AG10803 (cell line): Measurements from ENCODE around the gene ENOX2.

Experiments
- DNase-seq: peaks from one replicate; pipeline ENCODE4 v3.0.0; 2010; ENCODE audit warnings: low read depth
- H3K4me3 ChIP-seq: 2 replicates; pipeline ENCODE4 v1.5.1; 2011; ENCODE audit warnings: mild to moderate bottlenecking, low read length, control low read depth
- TF ChIP-seq, protein P1 (sequence below): conservative IDR thresholded peaks from 2 replicates; pipeline ENCODE4 v1.5.1; 2011; ENCODE audit warnings: mild to moderate bottlenecking, low read length, control low read depth, inconsistent platforms

ENOX2 gene

DNA sequence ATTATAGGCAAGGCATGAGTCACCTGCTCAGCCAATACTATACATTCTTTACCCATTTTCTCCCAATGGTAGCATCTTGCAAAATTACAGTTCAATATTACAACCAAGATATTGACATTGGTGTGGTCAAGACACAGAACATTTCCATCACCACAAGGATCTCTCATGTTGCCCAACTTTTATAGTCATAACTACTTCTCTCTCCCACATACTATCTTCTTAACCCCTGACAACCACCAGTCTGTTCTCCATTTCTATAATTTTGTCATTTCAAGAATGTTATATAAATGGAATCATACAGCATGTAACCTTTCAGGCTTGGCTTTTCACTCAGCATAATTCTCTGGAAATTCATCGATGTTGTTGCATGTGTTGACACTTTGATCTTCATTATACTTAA lies 144.9 kb downstream of the ENOX2 start:
- no peak overlapping the region for H3K4me3 ChIP-seq
- TF ChIP-seq, protein P1, sequence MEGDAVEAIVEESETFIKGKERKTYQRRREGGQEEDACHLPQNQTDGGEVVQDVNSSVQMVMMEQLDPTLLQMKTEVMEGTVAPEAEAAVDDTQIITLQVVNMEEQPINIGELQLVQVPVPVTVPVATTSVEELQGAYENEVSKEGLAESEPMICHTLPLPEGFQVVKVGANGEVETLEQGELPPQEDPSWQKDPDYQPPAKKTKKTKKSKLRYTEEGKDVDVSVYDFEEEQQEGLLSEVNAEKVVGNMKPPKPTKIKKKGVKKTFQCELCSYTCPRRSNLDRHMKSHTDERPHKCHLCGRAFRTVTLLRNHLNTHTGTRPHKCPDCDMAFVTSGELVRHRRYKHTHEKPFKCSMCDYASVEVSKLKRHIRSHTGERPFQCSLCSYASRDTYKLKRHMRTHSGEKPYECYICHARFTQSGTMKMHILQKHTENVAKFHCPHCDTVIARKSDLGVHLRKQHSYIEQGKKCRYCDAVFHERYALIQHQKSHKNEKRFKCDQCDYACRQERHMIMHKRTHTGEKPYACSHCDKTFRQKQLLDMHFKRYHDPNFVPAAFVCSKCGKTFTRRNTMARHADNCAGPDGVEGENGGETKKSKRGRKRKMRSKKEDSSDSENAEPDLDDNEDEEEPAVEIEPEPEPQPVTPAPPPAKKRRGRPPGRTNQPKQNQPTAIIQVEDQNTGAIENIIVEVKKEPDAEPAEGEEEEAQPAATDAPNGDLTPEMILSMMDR = no peak
- DNase-seq = no peak

DNA sequence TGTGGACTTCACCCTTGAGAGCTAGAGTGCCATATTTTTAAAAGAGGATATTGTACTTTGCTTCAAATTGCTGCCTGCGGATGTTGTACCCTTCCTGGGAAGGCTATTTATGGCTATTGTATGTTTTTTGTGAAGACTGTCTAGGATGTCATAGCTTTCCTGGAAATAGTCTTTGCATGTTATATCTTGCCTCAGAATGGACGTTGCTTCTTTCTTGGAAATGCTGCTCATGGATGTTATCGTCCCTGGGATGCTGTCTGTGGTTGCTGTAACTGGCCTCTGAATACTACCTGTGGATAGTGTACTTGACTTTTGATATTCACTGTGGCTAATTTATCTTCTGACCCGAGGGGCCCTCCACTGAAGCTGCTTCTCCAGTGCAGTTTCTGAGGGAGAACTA lies 146.8 kb downstream of the ENOX2 start:
- DNase-seq = no peak
- TF ChIP-seq, protein P1 = no peak

DNA sequence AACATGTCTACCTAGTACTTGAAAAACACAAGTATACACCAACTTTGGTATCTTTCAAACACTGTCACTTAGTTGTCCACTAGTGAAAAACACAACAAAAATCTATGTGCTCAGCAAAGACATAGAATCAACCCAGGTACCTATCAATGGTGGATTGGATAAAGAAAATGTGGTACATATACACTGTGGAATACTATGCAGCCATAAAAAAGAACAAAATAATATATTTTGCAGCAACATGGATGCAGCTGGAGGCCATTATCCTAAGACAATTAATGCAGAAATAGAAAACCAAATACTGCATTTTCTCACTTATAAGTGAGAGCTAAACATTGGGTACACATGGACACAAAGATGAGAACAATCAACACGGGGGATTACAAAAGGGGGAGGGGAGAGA lies 148.7 kb downstream of the ENOX2 start:
- H3K4me3 ChIP-seq = no peak overlapping the region
- DNase-seq = no peak
- TF ChIP-seq, protein P1 = no peak

More for the DNA sequence above, 146.8 kb downstream of the ENOX2 start:
- no peak overlapping the region for H3K4me3 ChIP-seq

DNA sequence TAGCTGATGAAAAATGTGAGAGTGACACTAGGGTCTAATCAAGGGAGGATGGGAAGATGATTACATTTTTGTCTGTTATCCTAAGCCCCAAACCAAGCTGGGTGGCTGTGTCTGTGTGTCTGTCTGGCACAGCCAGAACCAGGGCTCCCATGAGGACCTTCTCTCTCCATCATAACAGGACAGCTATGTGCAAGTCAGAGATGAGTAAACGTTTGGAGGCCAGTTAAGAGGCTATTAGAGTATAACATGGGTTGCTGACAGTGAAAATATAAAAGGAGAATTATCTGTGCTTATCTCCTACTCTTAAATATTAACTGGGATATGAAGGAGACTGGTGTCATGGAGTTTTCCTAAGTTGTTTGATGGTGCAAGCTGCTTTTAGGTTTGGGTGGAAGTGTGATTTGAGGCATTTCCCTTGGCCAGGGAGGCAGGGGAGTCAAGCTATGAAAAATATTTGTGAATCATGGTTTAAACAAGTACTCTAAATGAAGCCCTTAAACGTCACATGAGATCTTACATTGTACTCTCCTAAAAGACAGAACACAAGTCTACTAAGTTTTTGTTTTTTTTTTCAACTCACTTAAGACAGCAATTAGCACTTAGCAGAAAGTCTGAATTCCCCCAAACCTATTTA lies 156.2 kb downstream of the ENOX2 start:
- H3K4me3 ChIP-seq = no peak overlapping the region
- TF ChIP-seq, protein P1 = no peak
- DNase-seq = peak; percentile 59

- no peak for DNase-seq
Observed at GRCh38 chrX:130746077-130746476, 156.9 kb downstream of the ENOX2 start.

GRCh38 chrX:130741584-130741983 lies 161.4 kb downstream of the ENOX2 start:
- TF ChIP-seq, protein P1 = no peak
- H3K4me3 ChIP-seq = no peak overlapping the region
- no peak for DNase-seq

More at GRCh38 chrX:130746077-130746476, 156.9 kb downstream of the ENOX2 start:
- H3K4me3 ChIP-seq = no peak overlapping the region
- TF ChIP-seq, protein P1 = no peak

DNA sequence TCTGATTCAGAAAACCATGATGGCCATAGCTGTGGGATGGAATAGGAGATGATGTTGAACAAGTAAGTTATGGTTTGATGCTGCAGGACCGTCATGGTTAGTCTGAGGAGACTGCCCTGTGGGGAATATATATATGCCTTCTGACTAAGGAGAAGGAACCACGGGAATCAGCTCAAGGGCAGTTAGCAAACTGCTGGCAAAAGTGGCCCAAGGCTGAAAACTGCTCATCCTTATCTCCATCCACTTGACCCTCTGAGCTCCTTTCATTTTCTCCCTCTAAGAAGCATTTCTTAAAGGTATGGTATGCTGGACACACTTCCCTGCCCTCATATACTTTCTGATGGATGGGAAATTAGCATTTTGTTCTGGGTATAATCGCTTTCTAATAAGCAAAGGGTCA lies 161.9 kb downstream of the ENOX2 start:
- TF ChIP-seq, protein P1 = no peak
- no peak overlapping the region for H3K4me3 ChIP-seq
- no peak for DNase-seq
